Karpas-422 (cell line): ENCODE data around the gene DYSF. TPM values are rescaled to one million over a fixed set of nuclear protein-coding genes. Genes with fewer than 3 reads are reported as not detected.

Source experiments
- DNase-seq: peaks from one replicate; pipeline ENCODE4 v3.0.0-alpha.2; 2015
- H2AFZ ChIP-seq: fragments of 200-600 bp; sonication (generic); 2 replicates; pipeline ENCODE4 v1.6.1; 2014; ENCODE audit warnings: antibody characterized with exemption, low read length, mixed read lengths
- H3K27ac ChIP-seq: fragments of 200-600 bp; sonication (generic); 2 replicates; pipeline ENCODE4 v1.5.1; 2014; ENCODE audit warnings: mild to moderate bottlenecking, low read length, moderate library complexity
- H3K27me3 ChIP-seq: fragments of 200-600 bp; sonication (generic); 2 replicates; pipeline ENCODE4 v1.6.1; 2014; ENCODE audit warnings: low read length, mixed read lengths
- H3K36me3 ChIP-seq: fragments of 200-600 bp; sonication (generic); 2 replicates; pipeline ENCODE4 v1.6.1; 2014; ENCODE audit warnings: low read length, mixed read lengths; ENCODE audit not compliant: insufficient read depth
- H3K4me1 ChIP-seq: fragments of 200-600 bp; sonication (generic); 2 replicates; pipeline ENCODE4 v1.6.1; 2014; ENCODE audit warnings: mild to moderate bottlenecking, low read length, mixed read lengths
- H3K4me2 ChIP-seq: fragments of 200-600 bp; sonication (generic); 2 replicates; pipeline ENCODE4 v1.6.1; 2014; ENCODE audit warnings: low read length, low read depth, mild to moderate bottlenecking; ENCODE audit not compliant: poor library complexity, severe bottlenecking
- H3K4me3 ChIP-seq: fragments of 200-600 bp; sonication (generic); 2 replicates; pipeline ENCODE4 v1.5.1; 2014; ENCODE audit warnings: mild to moderate bottlenecking, antibody characterized with exemption, low read length, mixed read lengths
- H3K79me2 ChIP-seq: fragments of 200-600 bp; sonication (generic); 2 replicates; pipeline ENCODE4 v1.6.1; 2014; ENCODE audit warnings: mild to moderate bottlenecking, low read length, mixed read lengths
- H3K9ac ChIP-seq: fragments of 200-600 bp; sonication (generic); 2 replicates; pipeline ENCODE4 v1.6.0; 2014; ENCODE audit warnings: low read length
- H3K9me2 ChIP-seq: fragments of 200-600 bp; sonication (generic), shearing (Covaris generic); replicated peaks from 2 replicates; pipeline ENCODE4 v1.6.0; 2014; ENCODE audit warnings: mild to moderate bottlenecking, low read length, moderate library complexity; ENCODE audit not compliant: insufficient read depth
- H3K9me3 ChIP-seq: fragments of 300-700, 200-600 bp; sonication (generic); 2 replicates; pipeline ENCODE4 v1.6.1; 2014; ENCODE audit warnings: low read length, mixed read lengths
- H4K20me1 ChIP-seq: fragments of 200-600 bp; sonication (generic); 2 replicates; pipeline ENCODE4 v1.6.1; 2014; ENCODE audit warnings: mild to moderate bottlenecking, antibody characterized with exemption, low read length, low read depth; ENCODE audit not compliant: insufficient read depth
- total RNA-seq: library from RNA; depleted of rRNA; stranded (reverse); fragments of >200 nt; shearing (Covaris generic); gene quantifications from 2 replicates; pipeline ENCODE4 v1.2.3, GENCODE V29; 2014; ENCODE audit warnings: low replicate concordance

DYSF gene
- total RNA-seq, 1 experiment from 2014 or later: not detected

DNA sequence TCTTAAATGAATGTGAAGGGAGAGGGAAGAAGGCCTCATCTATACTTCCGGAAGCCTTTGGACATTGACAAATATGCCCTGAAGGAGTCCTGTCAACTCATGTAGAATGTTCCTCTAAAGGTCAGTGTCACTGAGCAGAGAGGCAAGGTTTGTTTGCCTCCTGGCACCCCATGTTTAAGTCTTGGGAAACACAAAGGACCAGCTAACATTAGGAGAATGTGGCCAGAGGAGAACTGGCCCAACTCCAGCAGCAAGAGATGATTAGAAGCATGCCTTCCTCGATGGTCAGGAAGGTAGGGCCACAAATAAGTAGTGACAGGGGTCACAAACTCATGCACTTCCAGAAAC lies 5.7 kb downstream of the DYSF start:
- Histone ChIP-seq H3K9ac (no peak overlapping the region), H3K9me2 (no peaks in the 10 kb centered on the region), H3K27me3 (no peaks in the 10 kb centered on the region), H3K4me3 (no peak overlapping the region), H3K9me3 (no peaks in the 10 kb centered on the region), H4K20me1 (no peaks in the 10 kb centered on the region), H3K4me2 (no peak overlapping the region), H3K36me3 (no peaks in the 10 kb centered on the region), H3K79me2 (no peaks in the 10 kb centered on the region), H2AFZ (no peak overlapping the region), H3K4me1 (no peaks in the 10 kb centered on the region), H3K27ac (no peak overlapping the region)
- DNase-seq: no peak

DNA sequence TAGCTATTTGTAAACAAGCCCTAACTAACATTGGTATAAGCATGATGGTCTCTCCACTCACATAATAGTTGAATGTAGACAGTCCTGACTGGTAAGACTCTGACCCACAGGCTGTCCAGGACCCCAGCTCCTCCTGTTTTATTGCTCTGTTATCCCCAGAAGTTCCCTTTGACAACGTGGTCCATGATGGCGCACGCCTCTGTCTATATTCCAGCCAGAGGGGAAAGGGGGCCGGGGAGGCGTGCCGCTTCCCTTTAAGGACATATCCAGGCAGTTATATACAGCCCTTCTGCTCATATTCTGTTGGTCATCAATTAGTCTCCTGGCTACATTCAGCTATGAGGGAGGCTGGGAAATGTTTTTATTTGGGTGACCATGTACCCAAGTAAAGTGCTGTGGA lies 6.7 kb downstream of the DYSF start:
- no peak for DNase-seq
- no peaks in the 10 kb centered on the region for H3K27me3 ChIP-seq
- H3K4me2 ChIP-seq: no peak overlapping the region

DNA sequence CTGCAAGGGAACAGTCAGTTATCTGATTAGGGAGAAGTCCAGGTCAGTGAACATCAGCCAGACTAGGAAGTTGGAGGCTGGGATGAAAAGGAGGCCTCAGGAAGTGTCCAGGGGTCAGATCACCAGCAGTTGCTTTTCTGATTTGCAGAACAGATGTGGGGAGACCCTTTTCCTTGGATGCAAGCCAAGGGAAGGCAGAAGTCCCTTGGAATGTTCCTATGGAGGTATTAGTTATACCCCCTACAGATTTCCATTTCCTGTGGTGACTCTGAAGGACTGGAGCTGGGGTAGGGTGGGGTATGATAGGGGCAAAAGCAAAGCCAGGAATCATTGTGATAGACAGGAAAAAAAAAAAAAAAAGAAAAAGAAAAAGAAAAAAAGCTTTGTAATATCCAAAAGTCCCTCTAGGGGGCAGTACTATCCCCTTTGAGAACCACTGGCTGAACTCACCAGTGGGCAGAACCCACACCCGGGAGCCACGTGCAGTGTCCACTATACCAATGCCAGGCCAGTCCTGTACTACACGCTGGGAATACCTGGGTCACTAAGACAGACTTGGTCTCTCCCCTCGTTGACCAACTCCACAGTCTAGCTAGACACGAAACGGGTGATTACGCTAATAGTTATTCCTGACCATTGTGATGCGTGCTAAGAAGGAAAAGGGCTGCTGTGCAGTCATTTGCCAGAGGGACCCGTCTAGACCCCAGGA lies 7.4 kb downstream of the DYSF start:
- H3K9me2 ChIP-seq: no peaks in the 10 kb centered on the region
- H3K4me1 ChIP-seq: no peaks in the 10 kb centered on the region
- DNase-seq: peak; percentile 82
- no peak overlapping the region for H3K27ac ChIP-seq
- no peaks in the 10 kb centered on the region for H4K20me1 ChIP-seq
- H2AFZ ChIP-seq: no peak overlapping the region
- H3K27me3 ChIP-seq: no peaks in the 10 kb centered on the region
- no peak overlapping the region for H3K9ac ChIP-seq
- no peaks in the 10 kb centered on the region for H3K79me2 ChIP-seq
- no peaks in the 10 kb centered on the region for H3K36me3 ChIP-seq
- H3K9me3 ChIP-seq: no peaks in the 10 kb centered on the region
- H3K4me3 ChIP-seq: no peak overlapping the region
- H3K4me2 ChIP-seq: no peak overlapping the region

More for the DNA sequence above, 6.7 kb downstream of the DYSF start:
- Histone ChIP-seq H3K9me2 (no peaks in the 10 kb centered on the region), H4K20me1 (no peaks in the 10 kb centered on the region), H3K79me2 (no peaks in the 10 kb centered on the region), H3K9ac (no peak overlapping the region), H3K36me3 (no peaks in the 10 kb centered on the region), H3K4me3 (no peak overlapping the region), H3K27ac (no peak overlapping the region), H3K4me1 (no peaks in the 10 kb centered on the region), H2AFZ (no peak overlapping the region), H3K9me3 (no peaks in the 10 kb centered on the region)

DNA sequence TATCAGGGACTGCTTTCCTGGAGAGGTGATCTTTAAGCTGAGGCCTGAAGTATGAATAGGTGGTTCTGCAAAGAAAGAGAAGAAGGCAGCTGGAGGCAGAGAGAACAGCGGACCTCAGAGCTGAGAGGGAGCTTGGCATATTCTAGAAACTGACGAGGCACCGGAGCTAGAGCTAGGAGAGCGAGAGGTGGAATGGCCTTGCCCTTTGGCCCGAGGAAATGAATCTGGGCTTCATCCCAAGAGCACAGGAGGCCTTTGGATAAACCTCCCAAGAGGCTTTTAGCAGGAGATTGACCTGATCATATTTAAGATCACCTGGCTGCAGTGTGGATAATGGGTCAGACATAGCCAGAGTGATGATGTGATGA lies 7.9 kb downstream of the DYSF start:
- Histone ChIP-seq H3K9me3 (no peaks in the 10 kb centered on the region), H4K20me1 (no peaks in the 10 kb centered on the region), H3K4me3 (no peak overlapping the region), H3K4me2 (no peak overlapping the region), H3K4me1 (no peaks in the 10 kb centered on the region), H3K79me2 (no peaks in the 10 kb centered on the region), H2AFZ (no peak overlapping the region), H3K9ac (no peak overlapping the region), H3K9me2 (no peaks in the 10 kb centered on the region), H3K36me3 (no peaks in the 10 kb centered on the region), H3K27ac (no peak overlapping the region), H3K27me3 (no peaks in the 10 kb centered on the region)
- no peak for DNase-seq

DNA sequence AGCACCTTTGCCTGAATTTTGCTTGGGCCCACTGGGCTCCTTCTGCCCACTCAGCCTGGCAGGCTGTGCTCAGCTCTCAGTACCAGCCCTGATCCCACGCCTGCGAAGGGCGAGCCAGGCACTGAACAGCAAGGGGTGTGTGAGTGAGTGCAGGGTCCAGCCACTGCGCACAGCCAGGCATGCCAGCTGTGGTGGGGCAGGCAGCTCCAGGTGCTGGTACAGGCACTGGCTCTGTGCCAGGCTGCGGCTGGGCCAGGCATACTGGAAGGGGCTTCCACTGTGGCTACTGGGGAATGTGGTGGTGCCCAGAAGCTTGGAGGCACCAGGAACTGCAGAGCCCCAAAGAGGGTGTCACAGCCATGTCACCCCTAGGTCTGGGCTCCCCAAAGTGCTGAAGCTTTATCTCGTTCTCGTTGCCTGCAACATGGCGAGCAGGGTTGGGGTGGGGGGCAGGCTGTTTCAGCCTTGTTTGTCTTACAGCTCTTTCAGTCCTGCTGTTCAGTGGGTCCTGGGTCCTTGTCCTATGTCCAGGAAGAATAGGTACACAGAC lies 8.8 kb downstream of the DYSF start:
- H3K4me3 ChIP-seq: no peak overlapping the region
- no peak overlapping the region for H3K27ac ChIP-seq
- H3K9ac ChIP-seq: no peak overlapping the region
- no peaks in the 10 kb centered on the region for H3K27me3 ChIP-seq
- no peaks in the 10 kb centered on the region for H3K9me2 ChIP-seq
- H4K20me1 ChIP-seq: no peaks in the 10 kb centered on the region
- H3K4me1 ChIP-seq: no peaks in the 10 kb centered on the region
- no peak overlapping the region for H2AFZ ChIP-seq
- no peaks in the 10 kb centered on the region for H3K79me2 ChIP-seq
- H3K9me3 ChIP-seq: no peaks in the 10 kb centered on the region
- H3K4me2 ChIP-seq: no peak overlapping the region
- DNase-seq: no peak
- no peaks in the 10 kb centered on the region for H3K36me3 ChIP-seq

DNA sequence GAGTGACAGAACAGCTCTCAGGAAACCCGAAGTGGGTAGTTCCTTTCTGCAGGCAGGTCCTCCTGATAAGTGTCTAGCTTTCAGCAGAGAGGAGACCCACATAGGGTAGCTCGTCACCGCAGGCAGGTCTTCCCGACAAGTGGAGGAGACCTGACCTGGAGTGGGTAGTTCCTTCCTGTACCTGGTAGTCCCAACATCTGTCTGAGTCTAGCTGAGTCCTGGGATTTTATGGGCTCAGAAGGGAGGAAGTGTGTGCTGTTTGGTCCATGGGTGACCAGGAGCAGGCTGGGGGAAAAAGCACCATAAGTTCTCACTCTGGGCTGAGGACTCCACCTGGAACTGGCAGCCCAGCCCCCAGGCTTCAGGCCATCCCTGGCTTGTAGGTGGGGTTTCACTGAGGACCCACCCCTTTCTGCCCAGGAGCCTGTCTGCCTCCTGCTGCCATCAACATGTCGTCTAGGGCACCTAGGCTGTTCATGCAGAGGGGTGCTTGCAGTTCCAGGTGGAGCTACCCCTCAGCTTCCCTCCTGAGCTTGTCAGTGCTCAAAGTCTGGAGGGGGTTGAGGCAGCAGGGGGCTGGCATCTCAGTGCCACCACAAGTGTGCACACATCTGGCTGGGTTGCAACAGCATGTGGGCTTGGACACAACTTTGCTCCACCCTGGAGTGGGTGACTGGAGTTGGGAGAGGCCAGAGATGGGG lies 9.4 kb downstream of the DYSF start:
- H3K9ac ChIP-seq: no peak overlapping the region
- no peak for DNase-seq
- no peaks in the 10 kb centered on the region for H3K36me3 ChIP-seq
- H3K27me3 ChIP-seq: no peaks in the 10 kb centered on the region
- no peak overlapping the region for H3K4me3 ChIP-seq
- H3K9me3 ChIP-seq: no peaks in the 10 kb centered on the region
- no peaks in the 10 kb centered on the region for H3K79me2 ChIP-seq
- H3K9me2 ChIP-seq: no peaks in the 10 kb centered on the region
- H4K20me1 ChIP-seq: no peaks in the 10 kb centered on the region
- H3K4me1 ChIP-seq: no peaks in the 10 kb centered on the region
- no peak overlapping the region for H3K27ac ChIP-seq
- no peak overlapping the region for H2AFZ ChIP-seq
- H3K4me2 ChIP-seq: no peak overlapping the region

DNA sequence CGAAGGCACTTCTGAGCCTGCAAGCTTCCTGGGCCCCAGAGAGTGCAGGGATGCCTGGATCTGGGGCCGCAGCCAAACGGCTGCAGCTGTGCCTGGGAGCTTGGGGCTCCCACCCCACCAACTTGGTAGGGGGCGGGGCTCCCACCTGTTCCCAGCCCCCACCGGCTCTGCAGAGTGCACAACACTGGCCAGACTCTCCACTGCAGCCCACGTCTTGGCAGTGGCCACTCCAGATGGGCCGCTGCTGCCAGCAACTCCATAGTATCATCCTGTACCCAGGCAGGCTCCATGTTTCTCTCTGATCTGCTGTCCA lies 9.9 kb downstream of the DYSF start:
- no peaks in the 10 kb centered on the region for H3K79me2 ChIP-seq
- no peaks in the 10 kb centered on the region for H3K9me2 ChIP-seq
- no peaks in the 10 kb centered on the region for H3K27me3 ChIP-seq
- H3K9me3 ChIP-seq: no peaks in the 10 kb centered on the region
- H3K4me3 ChIP-seq: no peak overlapping the region
- H2AFZ ChIP-seq: no peak overlapping the region
- H3K27ac ChIP-seq: no peak overlapping the region
- DNase-seq: no peak
- no peak overlapping the region for H3K4me2 ChIP-seq
- H4K20me1 ChIP-seq: no peaks in the 10 kb centered on the region
- no peaks in the 10 kb centered on the region for H3K36me3 ChIP-seq
- no peak overlapping the region for H3K9ac ChIP-seq
- H3K4me1 ChIP-seq: no peaks in the 10 kb centered on the region

DNA sequence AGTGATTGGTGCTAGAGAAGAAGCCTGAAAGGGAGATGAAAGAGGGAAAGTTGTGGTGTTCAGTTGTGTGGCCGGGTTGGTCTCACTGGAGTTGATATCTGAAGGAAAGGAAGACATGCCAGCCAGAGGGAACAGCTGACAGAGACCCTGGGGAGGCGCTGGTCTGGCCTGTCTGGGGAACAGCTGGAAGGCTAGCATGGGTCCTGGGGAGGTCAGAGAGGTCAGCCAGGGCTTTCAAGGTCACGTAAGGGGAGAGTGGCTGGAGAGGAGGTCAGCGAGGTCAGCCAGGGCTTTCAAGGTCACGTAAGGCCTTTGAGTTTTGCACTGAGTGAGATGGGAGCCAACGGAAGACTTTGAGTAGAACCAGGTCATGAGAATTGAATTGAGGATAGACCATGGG lies 11.0 kb downstream of the DYSF start:
- H3K27me3 ChIP-seq: no peaks in the 10 kb centered on the region
- no peak overlapping the region for H2AFZ ChIP-seq
- no peaks in the 10 kb centered on the region for H3K9me2 ChIP-seq
- no peak for DNase-seq
- no peak overlapping the region for H3K27ac ChIP-seq
- H3K36me3 ChIP-seq: no peaks in the 10 kb centered on the region
- H3K4me3 ChIP-seq: no peak overlapping the region
- no peaks in the 10 kb centered on the region for H3K9me3 ChIP-seq
- H3K4me1 ChIP-seq: no peaks in the 10 kb centered on the region
- no peaks in the 10 kb centered on the region for H4K20me1 ChIP-seq
- no peak overlapping the region for H3K9ac ChIP-seq
- H3K79me2 ChIP-seq: no peaks in the 10 kb centered on the region
- H3K4me2 ChIP-seq: no peak overlapping the region
